Adrenal gland (tissue), 5 donors: ENCODE results near the gene CD59.

Source experiments
- CTCF ChIP-seq, 6 experiments: fragments of 450-650 bp in 4 of 6; fragments of 200-600 bp in 2 of 6; sonication (generic) in 1 of 6; IDR thresholded peaks; 1 replicate in 5 of 6; 2 replicates in 1 of 6; pipeline versions ENCODE4 v1.5.1 to v1.8.0; 2016 to 2021; ENCODE audit warnings: antibody characterized with exemption in 6 of 6, mild to moderate bottlenecking in 2 of 6, moderate library complexity in 1 of 6
- POLR2A ChIP-seq, 2 donors: fragments of 450-650 bp; IDR thresholded peaks; one replicate each; pipeline ENCODE4 v1.6.1; 2017; ENCODE audit warnings: antibody characterized with exemption in 2 of 2, mild to moderate bottlenecking in 2 of 2, moderate library complexity in 1 of 2
- donor health status: DM: no; HTN: no; CAD: no.

- TF ChIP-seq CTCF (IDR thresholded peaks at IDR 0.05) (no peak), POLR2A (IDR thresholded peaks at IDR 0.05) (no peak)
These were observed 26.8 kb downstream of the CD59 start for GRCh38 chr11:33709466-33709865.
